ENCODE data around the gene RPL27. TPM values are rescaled to one million over a fixed set of nuclear protein-coding genes. Genes with fewer than 3 reads are reported as not detected.

RPL27 gene
- total RNA-seq, 1 experiment from 2014 or later = 547 TPM

DNA sequence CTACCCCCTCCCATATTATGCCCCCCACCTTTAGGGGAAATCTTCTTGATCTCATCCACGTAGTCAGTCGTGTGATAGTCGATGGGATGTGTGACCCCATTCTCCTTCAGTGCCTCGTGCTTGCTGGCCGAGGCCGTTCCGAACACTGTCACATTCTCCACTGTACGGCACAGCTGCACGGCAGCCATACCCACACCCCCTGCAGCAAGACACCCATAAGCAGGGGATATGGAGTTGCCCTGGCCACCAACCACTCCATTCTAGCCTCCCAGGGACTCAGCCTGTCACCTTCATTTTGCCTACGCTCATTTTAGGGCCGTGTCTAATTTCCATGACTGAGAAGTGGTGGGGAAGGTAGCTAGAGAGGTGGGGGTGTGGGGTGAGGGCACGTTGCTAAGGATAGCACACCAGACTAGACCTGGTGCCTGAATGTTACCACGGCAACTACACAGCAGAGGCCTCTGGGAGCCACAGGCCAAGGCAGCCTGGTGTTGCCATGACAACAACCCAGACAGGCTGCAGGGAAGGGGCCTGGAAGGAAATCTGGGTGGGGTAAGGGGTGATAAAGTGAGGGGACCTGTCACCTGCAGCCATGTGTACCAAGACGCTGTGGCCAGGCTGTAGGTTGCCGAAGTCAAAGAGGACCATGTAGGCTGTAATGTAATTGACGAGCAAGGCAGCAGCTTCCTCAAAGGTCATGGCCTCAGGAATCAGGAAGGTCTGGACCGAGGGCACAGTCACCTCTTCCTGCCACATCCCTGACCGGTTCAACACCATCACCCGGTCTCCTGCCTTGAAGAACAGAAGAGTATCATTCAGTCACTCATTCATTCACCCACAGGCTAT, 20.0 kb downstream of the RPL27 start:
- POLR2A ChIA-PET (ENCODE audit: low non-redundant PET) = no interaction called here
- intact Hi-C loops (cut with micrococcal nuclease; ENCODE audit: unreplicated experiment) = no loop called here
- H3K36me3 ChIP-seq (ENCODE audit: insufficient read depth, low read length, poor library complexity, severe bottlenecking) = no peaks in the 10 kb centered on the region
- TF ChIP-seq EZH2 (IDR thresholded peaks at IDR 0.05; ENCODE audit: borderline replicate concordance, low read depth, low read length, poor library complexity, severe bottlenecking) = no peak
- TF ChIP-seq, protein P1, sequence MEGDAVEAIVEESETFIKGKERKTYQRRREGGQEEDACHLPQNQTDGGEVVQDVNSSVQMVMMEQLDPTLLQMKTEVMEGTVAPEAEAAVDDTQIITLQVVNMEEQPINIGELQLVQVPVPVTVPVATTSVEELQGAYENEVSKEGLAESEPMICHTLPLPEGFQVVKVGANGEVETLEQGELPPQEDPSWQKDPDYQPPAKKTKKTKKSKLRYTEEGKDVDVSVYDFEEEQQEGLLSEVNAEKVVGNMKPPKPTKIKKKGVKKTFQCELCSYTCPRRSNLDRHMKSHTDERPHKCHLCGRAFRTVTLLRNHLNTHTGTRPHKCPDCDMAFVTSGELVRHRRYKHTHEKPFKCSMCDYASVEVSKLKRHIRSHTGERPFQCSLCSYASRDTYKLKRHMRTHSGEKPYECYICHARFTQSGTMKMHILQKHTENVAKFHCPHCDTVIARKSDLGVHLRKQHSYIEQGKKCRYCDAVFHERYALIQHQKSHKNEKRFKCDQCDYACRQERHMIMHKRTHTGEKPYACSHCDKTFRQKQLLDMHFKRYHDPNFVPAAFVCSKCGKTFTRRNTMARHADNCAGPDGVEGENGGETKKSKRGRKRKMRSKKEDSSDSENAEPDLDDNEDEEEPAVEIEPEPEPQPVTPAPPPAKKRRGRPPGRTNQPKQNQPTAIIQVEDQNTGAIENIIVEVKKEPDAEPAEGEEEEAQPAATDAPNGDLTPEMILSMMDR (conservative IDR thresholded peaks at IDR 0.05; ENCODE audit: low read depth, low read length) = no peak
- CTCF ChIA-PET = no interaction called here
- no peaks in the 10 kb centered on the region for H3K4me1 ChIP-seq (ENCODE audit: insufficient read depth, low read length, poor library complexity, severe bottlenecking)
- no peaks in the 10 kb centered on the region for H3K27me3 ChIP-seq (replicated peaks; ENCODE audit: insufficient read depth, low read depth, low read length, poor library complexity)
- no peak overlapping the region for H3K4me3 ChIP-seq (ENCODE audit: low read depth, low read length, poor library complexity, severe bottlenecking)
- H3K9me3 ChIP-seq (ENCODE audit: low read depth, low read length, poor library complexity, severe bottlenecking) = no peaks in the 10 kb centered on the region
- DNase-seq (ENCODE audit: low spot score) = no peak
- H3K27ac ChIP-seq (ENCODE audit: low read depth, low read length, poor library complexity, severe bottlenecking) = no peak overlapping the region
- BruUV-seq (replicated peaks) = no TSS peak

DNA sequence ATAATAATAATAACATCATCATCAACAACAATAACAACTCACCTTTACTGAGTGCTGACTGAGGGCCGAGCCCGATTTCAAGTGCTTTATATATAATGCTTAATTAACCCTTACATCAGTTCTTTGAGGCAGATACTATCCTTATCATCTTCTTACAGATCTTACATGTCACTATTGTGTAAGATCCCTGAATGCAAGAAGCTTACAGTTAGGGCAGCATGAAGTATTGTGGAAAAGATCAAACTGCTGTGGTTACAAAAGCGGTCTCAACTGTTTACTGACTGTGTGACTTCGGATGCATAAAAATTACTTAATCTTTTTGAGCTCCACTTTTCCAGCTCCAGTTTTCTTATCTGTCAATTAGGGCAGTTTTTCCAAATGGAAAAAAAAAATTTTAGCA, 20.7 kb downstream of the RPL27 start:
- no peak overlapping the region for H3K27ac ChIP-seq (ENCODE audit: low read depth, low read length, poor library complexity, severe bottlenecking)
- TF ChIP-seq, protein P1 (conservative IDR thresholded peaks at IDR 0.05; ENCODE audit: low read depth, low read length) = no peak
- TF ChIP-seq EZH2 (IDR thresholded peaks at IDR 0.05; ENCODE audit: borderline replicate concordance, low read depth, low read length, poor library complexity, severe bottlenecking) = no peak
- no peak for DNase-seq (ENCODE audit: low spot score)
- no peaks in the 10 kb centered on the region for H3K27me3 ChIP-seq (replicated peaks; ENCODE audit: insufficient read depth, low read depth, low read length, poor library complexity)
- ChIA-PET POLR2A (ENCODE audit: low non-redundant PET) (no interaction called here), CTCF (no interaction called here)
- intact Hi-C loops (cut with micrococcal nuclease; ENCODE audit: unreplicated experiment) = no loop called here
- no peaks in the 10 kb centered on the region for H3K9me3 ChIP-seq (ENCODE audit: low read depth, low read length, poor library complexity, severe bottlenecking)
- no peak overlapping the region for H3K4me3 ChIP-seq (ENCODE audit: low read depth, low read length, poor library complexity, severe bottlenecking)
- BruUV-seq (replicated peaks) = no TSS peak
- H3K4me1 ChIP-seq (ENCODE audit: insufficient read depth, low read length, poor library complexity, severe bottlenecking) = no peaks in the 10 kb centered on the region
- no peaks in the 10 kb centered on the region for H3K36me3 ChIP-seq (ENCODE audit: insufficient read depth, low read length, poor library complexity, severe bottlenecking)

DNA sequence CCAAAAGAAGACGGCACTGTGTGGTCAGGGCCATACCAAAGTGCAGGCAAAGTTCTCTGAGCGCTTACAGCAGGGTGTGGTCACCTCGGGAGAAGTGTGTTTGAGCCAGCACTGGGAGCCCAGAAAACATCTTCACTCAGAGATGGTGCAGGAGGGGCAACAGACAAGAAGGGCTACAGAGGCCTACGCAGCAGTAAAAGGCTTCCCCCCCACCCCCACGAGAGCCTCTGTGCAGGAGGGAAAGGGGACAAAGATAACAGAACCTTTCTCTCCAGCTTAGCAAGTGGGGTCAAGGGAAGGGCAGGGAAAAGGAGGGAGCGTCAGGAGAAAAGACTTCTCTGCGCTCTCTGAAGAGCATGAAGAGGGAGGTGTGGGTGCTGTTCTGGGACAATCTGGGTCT, 21.2 kb downstream of the RPL27 start:
- CTCF ChIA-PET = no interaction called here
- DNase-seq (ENCODE audit: low spot score) = no peak
- Histone ChIP-seq H3K27me3 (replicated peaks; ENCODE audit: insufficient read depth, low read depth, low read length, poor library complexity) (no peaks in the 10 kb centered on the region), H3K4me3 (ENCODE audit: low read depth, low read length, poor library complexity, severe bottlenecking) (no peak overlapping the region), H3K4me1 (ENCODE audit: insufficient read depth, low read length, poor library complexity, severe bottlenecking) (no peaks in the 10 kb centered on the region), H3K27ac (ENCODE audit: low read depth, low read length, poor library complexity, severe bottlenecking) (no peak overlapping the region), H3K36me3 (ENCODE audit: insufficient read depth, low read length, poor library complexity, severe bottlenecking) (no peaks in the 10 kb centered on the region), H3K9me3 (ENCODE audit: low read depth, low read length, poor library complexity, severe bottlenecking) (no peaks in the 10 kb centered on the region)
- POLR2A ChIA-PET (ENCODE audit: low non-redundant PET) = no interaction called here
- no TSS peak for BruUV-seq (replicated peaks)
- intact Hi-C loops (cut with micrococcal nuclease; ENCODE audit: unreplicated experiment) = no loop called here
- no peak for TF ChIP-seq EZH2 (IDR thresholded peaks at IDR 0.05; ENCODE audit: borderline replicate concordance, low read depth, low read length, poor library complexity, severe bottlenecking)
- TF ChIP-seq, protein P1 (conservative IDR thresholded peaks at IDR 0.05; ENCODE audit: low read depth, low read length) = no peak

All from A673 (cell line).